Kidney capillary endothelial cell (primary cell): ENCODE data around the gene IAPP.
"Not testable (repeated sequence)": the region's sequence is repeated elsewhere in the genome, so short reads cannot be mapped to it uniquely, and the experiment has no call there.

Experiments
- DNase-seq: peaks from one replicate; pipeline ENCODE4 v3.0.0-alpha.2; 2018; ENCODE audit warnings: low spot score

Gene IAPP

DNA sequence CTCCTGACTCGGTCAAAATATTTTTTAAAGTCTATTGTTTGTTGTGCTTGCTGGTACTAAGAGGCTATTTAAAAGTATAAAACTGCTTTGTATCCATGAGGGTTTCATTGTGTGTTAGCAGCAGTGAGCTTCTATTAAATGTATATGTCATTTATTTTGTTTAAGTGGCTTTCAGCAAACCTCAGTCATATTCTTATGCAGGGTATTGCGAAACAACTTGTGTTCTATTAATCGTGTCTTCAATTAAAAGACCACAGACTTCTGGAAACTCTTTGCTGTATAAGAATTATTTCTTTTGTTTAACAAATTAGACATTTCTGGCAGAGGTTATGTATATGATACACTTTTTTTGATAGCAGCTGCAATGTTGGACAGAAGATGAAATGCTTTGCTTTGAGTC lies 6.5 kb downstream of the IAPP start:
- DNase-seq: no peak

GRCh38 chr12:21381320-21381719 lies 8.6 kb downstream of the IAPP start:
- DNase-seq: not testable (repeated sequence)

DNA sequence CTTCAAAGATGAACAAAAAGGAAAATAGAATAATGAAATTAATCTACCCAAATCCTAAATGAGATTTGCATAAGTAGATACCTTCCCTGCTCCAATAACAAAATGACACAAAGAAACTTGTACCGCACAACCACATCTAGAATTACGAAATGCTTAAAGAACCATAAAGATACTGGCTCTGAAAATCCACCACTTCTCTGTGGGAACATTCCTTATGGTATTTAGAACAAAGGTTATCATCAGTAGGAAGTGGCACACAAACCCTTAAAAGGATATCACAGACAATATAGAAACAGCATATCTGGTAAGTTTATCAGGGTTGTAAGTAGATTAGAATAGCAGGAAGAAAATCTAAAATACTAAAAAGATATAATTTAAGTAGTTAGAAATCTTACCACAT lies 11.6 kb downstream of the IAPP start:
- no peak for DNase-seq

GRCh38 chr12:21387174-21387573 lies 14.5 kb downstream of the IAPP start:
- DNase-seq: no peak

DNA sequence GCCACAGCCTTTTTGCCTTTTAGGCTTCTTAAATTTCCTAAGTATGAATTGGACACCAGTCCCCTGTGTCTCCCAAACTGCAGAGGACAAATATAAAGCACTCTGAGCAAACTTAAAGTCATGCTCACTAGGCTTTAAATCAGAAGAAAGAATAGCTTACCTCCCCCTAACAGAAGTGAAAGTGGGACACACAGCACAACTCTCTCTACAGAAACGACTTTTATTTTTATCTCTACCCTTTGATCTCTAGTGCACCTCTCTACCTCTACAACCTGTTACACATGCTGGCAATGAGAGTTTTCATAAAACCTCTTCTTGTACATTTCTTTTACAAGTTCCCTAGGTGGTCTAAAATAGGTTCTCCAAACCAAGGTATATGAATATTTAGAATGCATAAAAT lies 19.7 kb downstream of the IAPP start:
- no peak for DNase-seq

DNA sequence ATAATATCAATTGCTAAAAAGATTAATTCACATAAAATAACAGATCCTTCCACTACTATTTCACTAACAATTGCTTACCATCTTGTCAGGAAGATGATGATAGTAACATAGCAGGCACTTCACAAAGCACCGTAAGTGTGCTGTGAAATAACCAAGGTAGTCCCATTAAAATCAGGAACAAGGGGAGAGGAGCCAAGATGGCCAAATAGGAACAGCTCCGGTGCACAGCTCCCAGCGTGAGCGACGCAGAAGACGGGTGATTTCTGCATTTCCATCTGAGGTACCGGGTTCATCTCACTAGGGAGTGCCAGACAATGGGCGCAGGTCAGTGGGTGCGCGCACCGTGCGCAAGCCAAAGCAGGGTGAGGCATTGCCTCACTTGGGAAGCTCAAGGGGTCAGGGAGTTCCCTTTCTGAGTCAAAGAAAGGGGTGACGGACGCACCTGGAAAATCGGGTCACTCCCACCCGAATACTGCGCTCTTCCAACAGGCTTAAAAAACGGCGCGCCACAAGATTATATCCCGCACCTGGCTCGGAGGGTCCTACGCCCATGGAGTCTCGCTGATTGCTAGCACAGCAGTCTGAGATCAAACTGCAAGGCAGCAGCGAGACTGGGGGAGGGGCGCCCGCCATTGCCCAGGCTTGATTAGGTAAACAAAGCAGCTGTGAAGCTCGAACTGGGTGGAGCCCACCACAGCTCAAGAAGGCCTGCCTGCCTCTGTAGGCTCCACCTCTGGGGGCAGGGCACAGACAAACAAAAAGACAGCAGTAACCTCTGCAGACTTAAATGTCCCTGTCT lies 22.3 kb downstream of the IAPP start:
- DNase-seq: not testable (repeated sequence)

- DNase-seq: no peak
Observed at GRCh38 chr12:21413369-21414277, 40.9 kb downstream of the IAPP start.

- DNase-seq: no peak
Observed at GRCh38 chr12:21416511-21417121, 43.9 kb downstream of the IAPP start.

DNA sequence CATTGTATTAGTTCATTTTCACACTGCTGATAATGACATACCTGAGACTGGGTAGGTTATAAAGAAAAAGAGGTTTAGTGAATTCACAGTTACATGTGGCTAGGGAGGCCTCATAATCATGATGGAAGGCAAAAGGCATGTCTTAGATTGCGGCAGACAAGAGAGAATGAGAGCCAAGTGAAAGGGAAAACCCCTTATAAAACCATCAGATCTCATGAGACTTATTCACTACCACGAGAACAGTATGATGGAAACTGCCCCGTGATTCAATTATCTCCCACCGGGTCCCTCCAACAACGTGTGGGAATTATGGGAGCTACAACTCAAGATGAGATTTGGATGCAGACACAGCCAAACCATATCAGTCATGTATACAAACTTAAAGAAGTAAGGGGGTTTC lies 45.7 kb downstream of the IAPP start:
- not testable (repeated sequence) for DNase-seq

DNA sequence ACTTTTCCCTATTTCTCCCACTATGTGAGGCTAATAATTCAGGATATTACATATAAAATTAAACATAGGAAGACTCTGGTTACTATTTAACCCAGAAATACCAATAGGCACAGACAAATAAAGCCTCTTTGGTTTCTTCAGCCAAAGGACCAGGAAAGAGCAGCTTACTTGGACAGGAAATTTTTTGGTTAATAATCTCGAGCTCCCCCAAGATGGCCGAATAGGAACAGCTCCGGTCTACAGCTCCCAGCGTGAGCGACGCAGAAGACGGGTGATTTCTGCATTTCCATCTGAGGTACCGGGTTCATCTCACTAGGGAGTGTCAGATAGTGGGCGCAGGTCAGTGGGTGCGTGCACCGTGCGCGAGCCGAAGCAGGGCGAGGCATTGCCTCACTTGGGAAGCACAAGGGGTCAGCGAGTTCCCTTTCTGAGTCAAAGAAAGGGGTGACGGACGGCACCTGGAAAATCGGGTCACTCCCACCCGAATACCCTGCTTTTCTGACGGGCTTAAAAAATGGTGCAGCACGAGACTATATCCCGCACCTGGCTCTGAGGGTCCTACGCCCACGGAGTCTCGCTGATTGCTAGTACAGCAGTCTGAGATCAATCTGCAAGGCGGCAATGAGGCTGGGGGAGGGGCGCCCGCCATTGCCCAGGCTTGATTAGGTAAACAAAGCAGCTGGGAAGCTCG lies 46.5 kb downstream of the IAPP start:
- DNase-seq: not testable (repeated sequence)

DNA sequence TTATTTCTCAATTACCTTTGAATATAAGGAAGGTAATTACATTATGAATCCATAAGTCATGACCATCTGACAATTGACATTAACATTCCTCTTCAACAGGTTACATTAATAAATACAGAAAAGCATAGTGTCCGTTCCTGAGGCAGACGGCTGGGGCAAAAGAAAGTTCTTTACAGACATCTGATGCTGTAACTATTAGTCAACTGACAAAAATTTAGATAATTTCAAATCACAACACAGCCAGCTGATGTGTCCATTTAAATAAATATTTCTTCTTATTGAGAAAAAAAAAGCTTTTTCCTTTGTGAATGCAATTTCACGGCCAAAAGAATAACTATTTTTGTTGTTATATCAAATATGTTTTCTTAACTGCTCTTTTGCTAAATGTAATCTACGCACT lies 55.5 kb downstream of the IAPP start:
- no peak for DNase-seq
